ENCODE measurements around the gene TREML4. TPM values are rescaled to one million over a fixed set of nuclear protein-coding genes. Genes with fewer than 3 reads are reported as not detected.

TREML4 gene
- total and polyA plus RNA-seq, 2 donors (not counting 1 experiment from before 2014, with no cell fraction given): 1.7 TPM; not detected in 1

DNA sequence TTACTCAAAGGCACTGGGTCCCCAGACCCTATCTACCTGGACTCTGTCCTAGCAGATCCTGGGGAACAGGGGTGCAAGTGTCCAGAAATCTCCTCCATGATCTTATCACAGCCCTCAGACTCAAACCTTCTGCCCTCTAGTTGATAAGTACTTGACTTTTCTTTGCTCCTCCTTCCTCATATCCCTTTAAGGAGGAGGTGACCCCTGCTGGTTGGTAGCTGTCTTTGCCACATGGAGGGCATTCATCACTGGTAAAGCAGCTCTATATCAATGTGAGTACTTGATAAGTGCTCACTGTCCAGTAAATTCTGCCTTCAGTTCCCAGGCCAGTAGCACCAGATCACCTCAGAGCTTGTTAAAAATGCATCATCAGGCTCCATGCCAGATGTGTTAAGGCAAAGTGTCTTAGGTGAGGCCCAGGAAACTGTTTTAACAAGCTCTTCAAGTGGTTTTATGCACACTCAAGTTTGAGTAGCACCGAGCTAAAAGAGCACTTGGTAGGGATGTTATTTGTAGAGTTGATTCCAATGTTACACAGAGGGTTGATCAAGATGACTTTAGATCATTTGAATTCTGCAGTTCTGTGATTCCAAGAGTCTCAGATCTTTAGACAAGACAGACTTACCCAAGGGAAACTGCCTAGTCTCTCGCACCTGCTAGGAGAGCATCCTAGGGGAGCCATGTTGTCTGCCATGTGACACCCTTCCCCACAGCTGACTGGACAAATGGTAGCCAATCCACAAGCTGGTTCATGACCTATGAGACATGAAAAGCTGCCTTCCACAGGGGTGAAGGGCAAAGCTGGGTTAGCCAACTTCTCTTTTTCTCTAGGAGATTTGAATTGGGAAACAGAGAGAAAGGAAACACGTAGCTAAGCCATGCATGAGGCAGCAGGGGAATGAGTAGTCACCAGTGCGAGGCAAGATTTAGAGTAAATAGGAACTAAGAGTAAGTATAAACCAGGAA is 45.8 kb upstream of the TREML4 start:
- peak overlapping the region; percentile 29 for H2AFZ ChIP-seq (ENCODE audit: insufficient read depth, low read depth, low read length, poor library complexity, severe bottlenecking)
- peak overlapping the region; percentile 49 for H3K4me2 ChIP-seq (replicated peaks; ENCODE audit: low read depth, low read length, poor library complexity, severe bottlenecking)
- DNase-seq: peak; percentile 66

More for the DNA sequence above, 45.8 kb upstream of the TREML4 start:
- H3K27me3 Mint-ChIP-seq: peaks cover 3% of the 10 kb centered on the region
- Histone ChIP-seq H3K9ac (ENCODE audit: low read length) (no peak overlapping the region), H3K9me3 (ENCODE audit: control extremely low read depth in 1 of 3, control insufficient read depth in 2 of 3, insufficient read depth in 1 of 3, low read length in 2 of 3) (no peaks in the 10 kb centered on the region), H3K79me2 (ENCODE audit: control insufficient read depth, insufficient read depth, low read length) (no peaks in the 10 kb centered on the region), H3K27me3 (replicated peaks in 1 of 4; ENCODE audit: control extremely low read depth in 1 of 4, control insufficient read depth in 3 of 4, insufficient read depth in 4 of 4, low read length in 3 of 4) (no peaks in the 10 kb centered on the region), H4K20me1 (ENCODE audit: control insufficient read depth, insufficient read depth, low read length, poor library complexity, severe bottlenecking) (no peaks in the 10 kb centered on the region), H3K4me1 (ENCODE audit: control insufficient read depth in 2 of 2, insufficient read depth in 2 of 2, low read length in 2 of 2) (peaks cover 48 to 50% of the 10 kb centered on the region in 2 donors), H3K27ac (ENCODE audit: low read length in 2 of 2) (peak overlapping the region; percentile 70 to 74), H3K4me3 (ENCODE audit: control extremely low read depth in 1 of 5, extremely low read depth in 1 of 5, insufficient read depth in 1 of 5, low read depth in 2 of 5, low read length in 4 of 5) (no peak overlapping the region), H3K36me3 (replicated peaks in 1 of 2; ENCODE audit: control extremely low read depth in 1 of 2, control insufficient read depth in 1 of 2, extremely low read depth in 1 of 2, insufficient read depth in 2 of 2, low read length in 1 of 2) (no peaks in the 10 kb centered on the region)
- CTCF ChIA-PET: interaction anchor here (0.5 to 2.4 kb wide), 20 partner anchors 9 to 184 kb away, joined by 3 to 11 read pairs (median 4); partner anchors contain the start of gene TREML2
- TF ChIP-seq EZH2 (IDR thresholded peaks at IDR 0.05; ENCODE audit: borderline replicate concordance, insufficient read depth, low read depth, low read length, poor library complexity, severe bottlenecking): no peak
- TF ChIP-seq CTCF (IDR thresholded peaks at IDR 0.05): peak; percentile 72
- intact Hi-C loops (cut with micrococcal nuclease): loop anchor here (2.0 to 5.0 kb wide), 2 partner anchors 18 to 135 kb away; partner anchors contain the start of gene TREML2
- H3K9me3 Mint-ChIP-seq (ENCODE audit: insufficient read depth): no peaks in the 10 kb centered on the region
- POLR2A ChIA-PET: interaction anchor here (0.6 kb wide), 2 partner anchors 285 to 912 kb away, joined by 3 to 4 read pairs; no protein-coding TSS in a partner anchor
- peak overlapping the region; percentile 35 for H3K4me3 Mint-ChIP-seq
- WGBS (ENCODE audit: insufficient coverage): 45% methylated on average over 4 of the region's 4 CpGs
- ATAC-seq (ENCODE audit: low read depth): peak; percentile 71
- peaks cover 54% of the 10 kb centered on the region for H3K4me1 Mint-ChIP-seq
- peak overlapping the region; percentile 75 for H3K27ac Mint-ChIP-seq
